Central memory CD4-positive, alpha-beta T cell (primary cell): ENCODE measurements around the gene IL17D.

Source experiments
- DNase-seq: peaks from one replicate; pipeline ENCODE4 v3.0.0; 2022

IL17D gene

DNA sequence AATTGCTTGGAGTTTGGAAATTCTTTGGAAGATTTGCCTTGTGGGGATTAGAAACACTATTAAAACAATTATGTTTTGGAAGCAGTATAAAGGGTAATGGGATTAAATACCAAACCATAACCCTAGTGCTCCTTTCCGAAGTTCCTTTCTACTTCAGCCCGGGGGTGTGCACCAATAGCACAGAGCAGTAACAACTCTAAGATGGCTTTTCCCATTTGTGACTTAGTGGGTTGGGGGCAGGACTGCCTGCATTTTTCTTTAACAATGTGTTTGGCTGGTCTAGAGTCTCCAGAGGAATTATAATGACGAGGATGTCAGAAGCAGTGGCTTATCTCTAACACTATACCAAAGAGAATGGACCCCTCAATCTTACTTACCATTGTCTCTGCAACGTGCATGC, 11.9 kb upstream of the IL17D start:
- DNase-seq: no peak

DNA sequence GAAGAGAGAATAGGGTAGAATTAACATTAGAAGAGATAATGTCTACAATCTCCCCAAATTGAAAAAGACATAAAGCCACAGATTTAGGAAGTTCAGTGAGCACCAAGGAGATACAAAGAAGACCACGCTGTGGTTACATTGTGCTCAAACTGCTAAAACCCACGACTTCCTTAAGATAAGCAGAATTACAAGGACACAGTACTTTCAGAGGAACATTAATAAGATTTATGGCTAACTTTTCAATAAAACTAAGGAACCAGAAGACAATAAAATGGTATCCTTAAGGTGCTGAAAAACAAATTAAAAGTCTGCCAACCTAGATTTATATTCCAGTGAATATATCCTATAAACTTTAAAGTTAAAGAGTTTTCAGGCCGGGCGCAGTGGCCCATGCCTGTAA, 7.4 kb upstream of the IL17D start:
- DNase-seq: no peak

DNA sequence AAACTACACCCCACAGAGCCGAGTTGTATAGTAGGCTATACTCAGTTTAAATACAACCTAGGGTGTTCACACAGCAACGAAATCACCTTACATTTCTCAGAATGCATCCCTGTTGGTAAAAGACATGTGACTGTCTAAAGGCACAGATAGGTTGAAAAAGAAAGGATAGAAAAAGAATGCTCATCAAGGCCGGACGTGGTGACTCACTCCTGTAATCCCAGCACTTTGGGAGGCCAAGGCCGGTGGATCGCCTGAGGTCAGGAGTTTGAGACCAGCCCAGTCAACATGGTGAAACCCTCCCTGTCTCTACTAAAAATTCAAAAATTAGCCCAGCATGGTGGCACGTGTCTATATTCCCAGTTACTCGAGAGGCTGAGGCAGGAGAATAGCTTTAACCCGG, 3.8 kb upstream of the IL17D start:
- DNase-seq: no peak

DNA sequence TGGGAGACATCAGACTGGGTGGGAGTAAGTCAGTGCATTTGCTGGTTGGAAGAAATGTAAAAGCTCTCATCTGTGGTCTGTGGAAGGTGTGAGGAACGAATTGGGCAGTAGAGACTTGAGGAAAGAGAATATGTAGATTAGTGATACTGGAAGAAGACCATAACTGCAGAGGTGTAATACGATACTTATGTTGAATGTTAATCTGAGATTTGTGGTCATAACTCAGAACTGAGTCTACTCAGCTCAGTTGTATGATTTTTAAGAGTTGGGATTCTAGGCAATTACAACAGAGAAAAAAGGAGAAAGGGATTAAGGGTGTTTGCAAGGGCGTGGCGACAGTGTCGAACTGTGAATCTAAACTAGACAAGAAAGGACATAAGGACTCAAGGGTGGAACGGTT, 3.2 kb upstream of the IL17D start:
- DNase-seq: no peak

DNA sequence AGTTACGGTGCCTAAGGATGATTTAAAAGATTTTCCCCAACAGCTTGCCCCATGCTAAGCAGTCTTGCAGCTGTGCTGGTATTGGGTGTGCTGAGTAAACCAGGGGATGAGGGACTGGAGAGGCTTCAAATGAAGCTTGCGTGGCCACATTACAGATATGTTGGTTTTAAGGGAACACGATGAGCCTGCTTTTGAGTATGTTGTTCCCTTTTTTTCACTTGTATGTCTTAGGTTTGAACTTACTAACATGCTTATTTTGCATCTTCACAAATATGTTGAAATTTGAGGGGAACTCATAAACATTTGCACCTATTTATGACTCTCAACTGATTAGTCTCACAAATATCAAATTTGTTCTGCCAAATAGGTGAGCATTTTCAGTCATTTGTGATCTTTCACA, 2.0 kb upstream of the IL17D start:
- no peak for DNase-seq

DNA sequence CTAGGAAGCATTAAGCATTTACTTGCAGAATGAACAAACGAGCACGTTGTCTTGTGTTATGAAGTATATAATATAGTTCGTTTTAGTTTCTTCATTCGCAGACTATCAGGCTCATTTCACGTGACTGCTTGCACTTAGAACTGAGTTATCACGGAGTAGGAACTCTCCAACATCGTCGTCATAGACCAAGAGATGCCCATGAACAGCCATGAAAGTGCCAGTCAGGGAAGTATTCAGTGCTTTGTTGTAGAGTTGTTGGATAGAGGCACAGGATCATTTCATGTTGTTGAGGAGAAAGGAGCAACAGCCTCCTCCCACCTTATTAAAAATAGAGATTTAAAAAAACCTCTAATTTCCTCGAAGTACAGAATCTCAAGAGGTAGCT, 977 bp upstream of the IL17D start:
- DNase-seq: no peak

DNA sequence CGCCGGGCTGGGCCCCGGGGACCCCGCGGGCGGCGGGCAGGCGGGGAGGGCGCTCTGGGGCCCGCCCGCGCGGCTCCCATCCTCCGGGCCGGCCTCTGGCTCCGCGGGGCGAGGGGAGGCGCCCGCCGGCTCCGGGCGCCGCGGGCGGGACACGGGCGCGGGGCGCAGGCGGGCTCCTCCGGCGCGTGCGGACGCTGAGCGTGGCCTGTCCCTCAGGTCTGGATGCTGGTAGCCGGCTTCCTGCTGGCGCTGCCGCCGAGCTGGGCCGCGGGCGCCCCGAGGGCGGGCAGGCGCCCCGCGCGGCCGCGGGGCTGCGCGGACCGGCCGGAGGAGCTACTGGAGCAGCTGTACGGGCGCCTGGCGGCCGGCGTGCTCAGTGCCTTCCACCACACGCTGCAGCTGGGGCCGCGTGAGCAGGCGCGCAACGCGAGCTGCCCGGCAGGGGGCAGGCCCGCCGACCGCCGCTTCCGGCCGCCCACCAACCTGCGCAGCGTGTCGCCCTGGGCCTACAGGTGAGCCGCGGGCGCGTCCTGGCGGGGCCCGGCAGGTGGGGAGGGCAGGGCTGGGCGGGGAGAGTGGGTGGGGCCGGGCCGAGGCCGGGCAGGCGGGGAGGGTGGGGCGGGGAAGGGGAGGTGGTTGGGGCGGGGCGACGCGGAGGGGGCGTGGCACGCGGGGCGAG, 420 bp downstream of the IL17D start:
- peak; percentile 81 for DNase-seq

DNA sequence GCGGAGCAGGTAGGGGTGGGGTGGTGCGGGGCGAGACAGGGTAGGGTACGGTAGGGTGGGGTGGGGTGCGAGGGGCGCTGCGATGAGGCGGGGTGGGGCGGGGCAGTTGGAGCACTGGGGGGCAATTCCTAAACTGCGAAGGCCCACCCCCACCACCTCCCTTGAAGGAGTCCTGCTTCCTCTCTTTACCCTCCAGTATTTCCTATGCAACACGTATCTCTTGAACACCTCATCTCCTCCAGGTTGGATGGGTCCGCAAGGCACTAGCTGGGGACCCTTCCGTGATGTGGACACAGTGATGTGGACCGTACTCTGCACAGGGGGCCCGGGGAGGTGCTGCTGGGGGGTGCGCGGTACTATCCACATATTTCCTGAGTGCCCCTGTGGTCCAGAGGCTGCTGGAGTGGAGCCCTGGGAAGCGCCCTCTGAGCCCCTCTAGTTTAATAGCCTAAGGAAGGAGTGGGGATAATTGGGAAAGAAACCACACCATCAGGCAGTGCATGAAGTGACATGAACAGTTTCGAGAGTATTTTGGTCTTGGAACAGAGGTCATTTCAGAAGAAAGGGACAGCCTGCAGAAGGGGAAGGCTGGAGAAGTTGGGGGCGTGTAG, 1.1 kb downstream of the IL17D start:
- no peak for DNase-seq

DNA sequence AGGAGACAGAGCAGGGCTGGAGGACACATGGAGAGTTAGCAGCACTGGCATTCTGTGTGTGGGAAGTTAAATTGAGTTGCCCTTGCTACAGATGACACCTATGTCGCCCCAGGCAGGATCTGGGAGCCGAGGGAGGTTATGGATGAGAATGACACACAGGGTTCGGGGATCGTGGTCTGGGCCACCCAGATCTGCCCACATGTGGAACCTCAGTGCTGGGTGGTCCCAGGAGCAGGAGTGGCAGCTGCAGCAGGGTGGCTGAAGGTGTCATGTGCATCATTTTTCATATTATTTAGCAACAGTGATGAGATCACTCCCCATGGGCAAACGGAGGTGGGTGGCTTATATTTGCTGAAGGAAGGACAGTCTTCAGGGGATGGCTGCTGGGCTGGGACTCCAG, 3.2 kb downstream of the IL17D start:
- no peak for DNase-seq

DNA sequence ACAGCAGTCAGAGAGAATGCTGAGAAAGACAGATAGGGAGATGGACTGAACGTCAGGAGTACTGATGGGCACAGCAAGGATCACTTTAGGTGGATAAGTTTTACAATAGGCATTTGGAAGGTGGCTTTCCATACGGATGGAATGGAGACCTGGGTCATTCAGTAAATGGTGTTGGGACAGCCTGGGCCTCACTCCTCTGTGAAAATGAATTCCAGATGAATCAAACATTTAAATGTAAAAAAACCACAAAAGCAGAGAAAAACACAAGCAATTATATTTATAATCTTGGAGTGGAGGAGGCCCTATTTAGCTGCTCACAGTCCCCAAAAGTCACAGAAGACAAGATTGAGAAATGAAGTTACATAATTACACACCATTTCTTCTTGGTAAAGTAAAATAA, 4.7 kb downstream of the IL17D start:
- no peak for DNase-seq

DNA sequence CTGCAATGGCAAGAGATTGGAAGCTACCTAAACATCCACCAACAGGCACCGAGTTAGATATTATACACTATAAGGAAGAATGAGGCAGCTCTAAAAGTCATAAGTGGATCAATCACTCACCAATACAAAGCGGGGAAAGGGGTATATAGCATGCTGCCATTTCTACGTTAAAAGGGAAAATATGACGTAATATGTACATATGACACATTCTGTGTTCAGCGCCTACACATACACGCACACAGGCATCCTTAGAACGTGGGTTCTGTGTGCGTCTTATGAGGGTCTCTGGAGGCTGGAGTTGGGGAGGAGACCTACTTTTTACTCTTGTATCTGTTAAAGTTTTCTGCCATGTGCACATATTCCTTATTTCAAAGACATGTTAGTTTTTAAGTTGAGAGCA, 5.9 kb downstream of the IL17D start:
- DNase-seq: no peak

DNA sequence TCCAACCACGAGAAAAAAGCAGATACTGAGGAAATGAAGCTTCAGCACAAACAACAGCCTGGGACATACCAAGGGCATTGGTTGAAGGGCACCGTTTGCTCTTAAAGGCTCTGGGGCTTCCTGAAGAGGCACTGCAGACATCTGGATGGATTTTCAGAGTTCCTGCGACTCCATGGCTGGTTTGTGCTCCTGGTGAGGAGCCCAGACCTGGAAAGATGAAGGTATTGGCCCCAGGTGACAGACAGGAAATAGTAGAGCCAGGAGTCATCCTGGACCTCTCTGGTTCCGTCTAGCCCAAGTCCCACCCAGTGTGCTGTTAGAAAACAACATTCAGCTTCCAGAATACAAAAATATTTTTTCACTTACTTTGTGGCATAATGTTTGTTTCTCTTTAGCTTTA, 6.3 kb downstream of the IL17D start:
- no peak for DNase-seq

DNA sequence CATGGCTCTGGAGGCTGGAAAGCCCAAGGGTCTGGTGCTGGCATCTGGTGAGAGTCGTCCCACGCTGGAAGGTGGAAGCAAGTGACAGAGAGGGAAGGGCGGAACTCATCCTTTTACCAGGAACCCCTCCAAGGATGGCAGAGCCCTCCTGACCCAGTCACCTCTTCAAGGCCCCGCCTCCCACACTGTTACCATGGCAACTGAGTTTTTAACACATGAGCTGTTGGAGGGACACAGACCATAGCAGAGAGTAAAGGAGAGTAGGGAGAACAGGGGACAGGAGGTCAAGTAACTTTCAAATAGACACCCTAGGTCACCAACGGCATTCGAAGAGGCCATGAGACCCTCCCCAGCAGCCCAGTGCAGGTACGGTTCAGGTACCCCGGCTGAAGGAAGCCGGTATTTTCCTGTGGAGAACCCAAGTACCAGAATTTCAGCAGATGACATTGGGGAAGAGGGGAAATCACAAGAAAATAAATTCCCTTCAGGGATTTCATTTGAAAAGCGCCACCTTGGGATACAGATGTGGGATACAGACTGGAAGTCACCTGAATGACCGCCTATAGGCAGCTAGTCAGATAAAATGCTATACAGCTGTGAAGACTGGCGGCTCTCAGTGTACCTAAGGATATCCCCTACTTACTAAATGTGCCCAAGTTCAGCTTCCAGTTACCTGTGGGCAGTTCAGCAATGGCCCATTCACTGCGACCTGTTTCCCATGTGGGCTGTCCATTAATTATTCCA, 8.0 kb downstream of the IL17D start:
- no peak for DNase-seq

DNA sequence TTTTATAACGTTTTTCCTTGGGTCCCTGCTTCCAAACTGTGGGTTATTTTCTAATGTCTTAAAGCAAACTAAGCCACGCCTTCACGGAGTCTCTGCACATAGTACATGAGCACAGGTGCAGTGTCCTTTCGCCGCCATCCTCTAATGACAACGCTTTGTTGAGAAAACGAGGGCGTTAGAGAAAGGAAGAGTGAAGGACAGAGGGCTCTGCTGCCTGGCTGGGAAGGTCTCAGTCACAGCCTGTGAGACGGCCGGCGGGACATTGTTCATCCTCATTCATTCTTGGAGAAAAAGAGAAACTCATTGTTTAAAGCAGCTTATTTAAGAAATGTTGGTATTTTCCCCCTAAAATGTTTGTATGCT, 9.5 kb downstream of the IL17D start:
- no peak for DNase-seq

DNA sequence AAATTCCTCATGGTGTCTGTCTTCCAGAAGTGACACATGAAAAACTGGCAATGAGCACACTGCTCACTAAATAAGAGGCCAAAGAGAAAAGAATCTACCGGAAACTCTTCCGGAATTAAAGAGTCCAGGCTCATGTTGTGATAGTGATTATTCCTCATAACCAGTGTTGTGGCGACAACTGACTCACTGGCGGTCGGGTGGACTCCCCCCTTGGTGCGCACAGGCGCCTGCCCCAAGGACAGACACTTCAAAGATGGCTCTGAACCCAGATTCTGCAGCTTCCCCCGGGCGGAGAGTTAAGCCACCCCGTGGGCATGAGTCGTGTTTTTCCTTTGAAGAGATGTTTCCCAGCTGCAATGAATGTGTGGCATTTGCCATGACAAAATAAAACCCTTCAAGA, 10.3 kb downstream of the IL17D start:
- no peak for DNase-seq

DNA sequence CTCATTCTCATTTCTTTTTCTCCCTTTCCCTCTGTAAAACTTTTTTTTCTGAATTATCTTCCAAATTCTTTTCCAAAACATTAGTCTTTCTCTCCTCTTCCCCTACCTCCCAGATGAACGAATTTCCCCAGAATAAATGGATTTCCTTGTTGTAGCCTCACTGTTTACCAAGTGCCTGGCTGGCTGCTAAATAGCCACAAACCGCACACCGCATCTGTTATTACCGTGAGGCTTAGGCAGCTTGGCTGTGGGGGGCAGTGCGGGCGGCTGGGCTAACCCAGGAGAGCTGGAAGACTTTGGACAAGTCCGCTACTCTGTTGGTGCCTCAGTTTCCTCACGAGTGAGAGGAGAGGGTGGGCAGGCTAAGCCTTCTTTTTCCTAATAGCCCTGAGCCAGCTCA, 10.7 kb downstream of the IL17D start:
- no peak for DNase-seq

DNA sequence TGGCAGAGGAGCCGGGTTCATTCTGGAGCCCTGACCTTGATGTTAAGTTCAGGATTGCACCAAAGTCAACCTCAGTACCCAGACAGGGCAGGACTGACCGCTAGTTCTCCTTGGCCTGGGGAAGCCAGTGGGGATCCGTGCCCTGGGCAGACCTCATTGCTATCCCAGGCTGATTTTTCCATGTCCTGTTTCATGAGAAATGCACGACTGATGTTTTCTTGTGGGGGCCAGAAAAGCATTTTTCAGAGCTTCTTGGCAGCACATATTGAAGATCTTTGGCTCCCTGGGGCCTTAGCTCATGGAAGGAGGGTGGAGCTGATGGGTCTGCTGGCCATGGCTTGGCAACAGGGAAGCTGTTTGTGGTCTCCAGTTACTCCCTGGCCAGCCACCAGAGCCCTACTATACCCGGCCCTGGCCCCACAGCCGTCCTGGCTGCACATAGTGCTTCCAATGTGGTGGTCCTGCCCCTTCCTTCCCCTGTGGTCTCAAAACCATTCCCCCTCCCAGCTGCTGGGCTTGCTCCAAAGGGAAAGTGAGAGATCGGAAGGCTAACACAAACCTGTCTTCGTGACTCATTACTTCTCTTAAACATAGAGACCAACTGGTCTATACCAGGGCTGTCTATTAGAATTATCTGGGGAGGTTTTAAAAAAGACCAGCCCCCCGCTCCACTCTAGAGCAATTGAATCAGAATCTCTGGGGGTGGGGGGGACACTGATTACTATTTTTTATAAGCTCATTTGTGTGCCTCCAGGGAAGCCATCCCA, 11.2 kb downstream of the IL17D start:
- no peak for DNase-seq

DNA sequence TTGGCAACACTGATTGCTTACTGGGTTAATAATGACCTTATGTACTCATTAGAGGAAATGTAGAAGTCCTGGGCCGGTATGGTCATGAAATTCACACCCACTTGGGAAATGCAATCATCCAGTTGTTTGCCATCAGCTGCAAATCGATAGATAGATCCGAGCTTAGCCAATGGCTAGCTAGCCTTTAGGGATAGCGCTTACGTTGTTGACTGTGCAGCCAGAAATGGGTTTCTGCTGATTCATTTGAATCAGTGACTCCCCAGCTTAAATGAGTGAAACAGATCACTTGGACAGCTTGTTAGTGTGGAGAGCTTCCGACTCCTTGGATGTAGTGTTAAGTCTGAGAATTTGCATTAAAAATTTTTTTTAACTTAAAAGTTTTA, 11.8 kb downstream of the IL17D start:
- DNase-seq: no peak

DNA sequence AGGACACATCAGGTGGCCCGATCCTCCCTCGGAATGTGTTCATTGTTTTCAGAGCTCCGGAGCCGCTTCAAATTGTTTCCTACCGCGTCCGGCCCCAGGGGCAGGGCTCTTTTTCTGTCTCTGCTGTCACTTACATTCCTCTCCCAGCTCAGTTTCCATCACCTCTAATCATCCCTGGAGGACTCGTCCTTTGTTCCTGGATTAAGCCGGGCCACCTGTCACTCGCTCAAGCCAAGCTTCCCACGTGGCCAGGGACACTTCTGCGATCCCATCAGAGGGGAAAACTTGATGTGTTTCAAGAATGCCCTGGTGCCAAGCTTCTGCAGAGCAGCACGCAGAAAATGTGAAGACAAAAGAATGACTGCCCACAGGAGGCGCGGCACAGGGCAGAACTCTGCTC, 13.5 kb downstream of the IL17D start:
- DNase-seq: no peak

DNA sequence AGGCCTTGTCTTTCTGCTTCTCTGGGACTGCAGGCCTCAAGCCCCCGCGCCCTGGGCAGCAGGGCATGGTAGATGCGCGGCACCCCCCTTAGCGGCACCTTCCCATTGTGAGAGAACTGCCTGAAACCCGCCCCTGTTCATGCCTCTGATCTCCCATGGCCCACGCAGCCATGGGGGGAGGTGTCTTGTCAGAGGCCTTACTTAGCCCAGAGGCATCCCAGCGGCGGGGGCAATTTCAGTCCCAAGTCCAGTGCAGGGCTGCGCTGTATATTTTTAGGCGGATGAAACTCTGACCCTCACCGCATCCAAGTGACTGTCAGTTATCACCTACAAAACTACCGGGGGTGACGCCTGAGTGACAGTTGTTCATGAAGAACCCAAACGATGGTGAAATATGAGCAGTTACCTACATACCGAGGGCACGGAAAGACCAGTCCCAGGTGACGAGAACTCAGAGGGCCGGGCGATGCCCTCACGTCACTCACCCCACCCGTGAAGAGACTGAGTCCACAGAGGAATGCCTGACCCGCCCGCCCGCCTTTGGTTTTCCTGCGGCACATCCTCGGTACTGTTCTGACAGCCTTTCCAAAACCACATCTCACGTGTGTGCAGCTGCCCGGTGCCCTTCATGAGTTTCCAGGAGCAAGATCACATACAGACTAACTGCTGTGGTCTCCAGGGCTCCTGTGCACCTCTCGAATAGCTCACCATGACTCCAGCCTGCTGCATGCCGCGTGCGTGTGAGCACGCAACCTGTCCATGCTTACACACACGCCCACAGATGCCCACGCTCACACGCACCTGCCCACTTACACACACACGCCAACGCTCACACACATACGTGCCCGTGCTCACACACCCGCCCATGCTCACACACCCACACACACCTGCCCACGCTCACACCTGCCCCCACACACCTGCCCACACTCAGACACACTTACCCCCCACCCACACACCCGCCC, 14.4 kb downstream of the IL17D start:
- no peak for DNase-seq

DNA sequence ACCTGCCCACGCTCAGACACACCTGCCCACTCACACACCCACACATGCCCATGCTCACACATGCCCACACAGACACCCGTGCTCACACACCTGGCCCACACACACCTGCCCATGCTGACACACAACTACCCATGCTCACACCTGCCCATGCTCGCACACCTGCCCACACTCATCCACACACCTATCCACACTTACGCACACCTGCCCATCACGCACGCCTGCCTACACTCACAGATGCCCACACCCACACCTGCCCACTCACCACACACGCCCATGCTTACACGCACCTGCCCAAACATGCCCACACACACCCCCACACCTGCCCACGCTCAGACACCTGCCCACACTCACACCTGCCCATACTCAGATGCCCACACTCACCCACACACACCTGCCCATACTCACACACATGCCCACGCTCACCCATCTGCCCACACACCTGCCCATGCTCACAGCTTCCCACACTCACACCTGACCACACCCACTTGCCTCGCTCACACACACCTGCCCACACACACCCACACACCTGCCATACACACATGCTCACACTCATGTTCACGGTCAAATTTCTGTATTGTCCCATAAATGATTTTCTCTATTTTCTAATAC, 15.6 kb downstream of the IL17D start:
- no peak for DNase-seq

DNA sequence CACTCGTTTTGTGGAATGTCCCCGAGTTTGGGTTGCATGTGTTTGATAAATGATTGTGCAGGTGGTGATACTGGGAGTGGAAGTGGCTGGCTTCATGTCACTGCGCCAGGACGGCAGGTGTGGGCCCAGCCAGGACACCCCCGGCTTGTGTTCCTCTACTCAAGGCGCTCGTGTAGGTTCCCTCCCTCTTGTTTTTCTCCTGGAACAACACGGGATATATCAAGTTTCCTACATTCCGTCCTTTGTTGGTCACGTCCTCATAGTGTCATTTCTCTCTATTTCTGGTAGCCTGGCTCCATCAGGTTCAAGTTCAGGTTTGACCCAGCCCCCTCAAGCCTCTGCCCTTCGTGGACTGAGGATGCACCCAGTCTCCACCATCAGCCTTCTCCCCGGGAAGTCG, 16.3 kb downstream of the IL17D start:
- DNase-seq: no peak
